Endothelial cell of umbilical vein (primary cell): ENCODE measurements around the gene TMEM139. TPM values are rescaled to one million over a fixed set of nuclear protein-coding genes. Genes with fewer than 3 reads are reported as not detected.

Experiments used
- BruUV-seq: library from RNA; stranded (reverse); fragments of 400-500 nt; replicated peaks from 2 replicates; lab custom pipeline; 2021; lab: Mats Ljungman, UMichigan
- CTCF ChIA-PET: fragments of 300-600, 350-600 bp; sonication (Branson Sonifier 250); formaldehyde crosslinking; loops from one replicate; lab custom pipeline; 2021; ENCODE audit warnings: antibody characterized with exemption, inconsistent platforms; lab: Charles Lee
- POLR2A ChIA-PET: fragments of 300-600, 350-600 bp; sonication (Branson Sonifier 250); formaldehyde crosslinking; loops from one replicate; lab custom pipeline; 2021; ENCODE audit warnings: antibody characterized with exemption, inconsistent platforms; lab: Charles Lee
- DNase-seq: peaks from one replicate; pipeline ENCODE4 v3.0.0-alpha.2; 2011; ENCODE audit warnings: low read depth, low spot score
- FAIRE-seq: peaks from 2 replicates; lab custom pipeline; 2011; peaks lifted over from hg19 to GRCh38; lab: Jason Lieb, UNC
- H2AFZ ChIP-seq: 2 replicates; pipeline ENCODE4 v1.6.0; 2012; ENCODE audit warnings: low read depth, low read length, control low read depth, inconsistent platforms
- H3K27ac ChIP-seq: 2 replicates; pipeline ENCODE4 v1.5.1; 2011; ENCODE audit warnings: low read depth, mild to moderate bottlenecking, control low read depth, low read length, moderate library complexity; ENCODE audit not compliant: insufficient read depth
- H3K27me3 ChIP-seq, 2 experiments: 2 replicates each; pipeline versions ENCODE4 v1.6.0 to v1.6.1; 2011; ENCODE audit warnings: low read length in 2 of 2, mixed read lengths in 1 of 2; ENCODE audit not compliant: control insufficient read depth in 2 of 2, insufficient read depth in 2 of 2
- H3K36me3 ChIP-seq, 2 experiments: 2 replicates in 1 of 2; 3 replicates in 1 of 2; pipeline ENCODE4 v1.5.1; 2011; ENCODE audit warnings: low read length in 2 of 2, mild to moderate bottlenecking in 1 of 2, moderate library complexity in 1 of 2; ENCODE audit not compliant: control insufficient read depth in 2 of 2, insufficient read depth in 2 of 2; ENCODE audit errors: extremely low read depth in 1 of 2
- H3K4me1 ChIP-seq: 3 replicates; pipeline ENCODE4 v1.5.1; 2011; ENCODE audit warnings: mild to moderate bottlenecking, low read length; ENCODE audit not compliant: control insufficient read depth, insufficient read depth; ENCODE audit errors: extremely low read depth
- H3K4me2 ChIP-seq: 2 replicates; pipeline ENCODE4 v1.6.1; 2011; ENCODE audit warnings: low read length, control low read depth, mixed read lengths; ENCODE audit not compliant: insufficient read depth
- H3K4me3 ChIP-seq, 3 experiments: fragments of 200-600 bp in 1 of 3; sonication (generic), shearing (Covaris generic) in 1 of 3; replicated peaks in 1 of 3; 2 replicates each; pipeline ENCODE4 v1.5.1; 2011 to 2016; ENCODE audit warnings: control low read depth in 3 of 3, low read length in 3 of 3, mild to moderate bottlenecking in 2 of 3, inconsistent platforms in 1 of 3, low read depth in 1 of 3, moderate library complexity in 1 of 3; ENCODE audit not compliant: insufficient read depth in 1 of 3
- H3K79me2 ChIP-seq: 2 replicates; pipeline ENCODE4 v1.6.0; 2012; ENCODE audit warnings: low read length, inconsistent platforms; ENCODE audit not compliant: control insufficient read depth, insufficient read depth
- H3K9ac ChIP-seq: replicated peaks from 2 replicates; pipeline ENCODE3; 2011; ENCODE audit warnings: low read length, control low read depth; ENCODE audit not compliant: insufficient read depth; ENCODE audit errors: extremely low read depth
- H3K9me1 ChIP-seq: replicated peaks from 3 replicates; pipeline ENCODE4 v1.6.0; 2011; ENCODE audit warnings: mild to moderate bottlenecking, low read length; ENCODE audit not compliant: control insufficient read depth, insufficient read depth; ENCODE audit errors: extremely low read depth
- H3K9me3 ChIP-seq: replicated peaks from 2 replicates; pipeline ENCODE4 v1.5.1; 2012; ENCODE audit warnings: low read length, inconsistent platforms; ENCODE audit not compliant: control insufficient read depth, insufficient read depth
- H4K20me1 ChIP-seq: replicated peaks from 2 replicates; pipeline ENCODE3; 2011; ENCODE audit warnings: mild to moderate bottlenecking, low read length; ENCODE audit not compliant: control insufficient read depth, insufficient read depth; ENCODE audit errors: extremely low read depth
- EZH2 ChIP-seq: IDR thresholded peaks from 2 replicates; pipeline ENCODE4 v1.6.1; 2012; ENCODE audit warnings: borderline replicate concordance, low read depth, mild to moderate bottlenecking, moderate library complexity, low read length, inconsistent platforms; ENCODE audit not compliant: severe bottlenecking
- FOS ChIP-seq: IDR thresholded peaks from 2 replicates; pipeline ENCODE4 v1.6.1; 2011; ENCODE audit warnings: mild to moderate bottlenecking, low read length, moderate library complexity, borderline replicate concordance; ENCODE audit not compliant: insufficient read depth
- GATA2 ChIP-seq: IDR thresholded peaks from 2 replicates; pipeline ENCODE4 v1.7.0; 2011; ENCODE audit warnings: low read depth, mild to moderate bottlenecking, moderate library complexity, mixed read lengths, low read length; ENCODE audit not compliant: insufficient read length, insufficient read depth
- JUN ChIP-seq: IDR thresholded peaks from 2 replicates; pipeline ENCODE4 v1.6.1; 2011; ENCODE audit warnings: borderline replicate concordance, low read depth; ENCODE audit not compliant: insufficient read length, insufficient read depth
- MYC ChIP-seq: IDR thresholded peaks from one replicate; pipeline ENCODE4 v1.6.1; 2011; ENCODE audit warnings: mild to moderate bottlenecking, low read depth, low read length
- POLR2A ChIP-seq: IDR thresholded peaks from 2 replicates; pipeline ENCODE4 v1.6.1; 2012; ENCODE audit warnings: low read depth, mild to moderate bottlenecking, control low read depth, low read length
- POLR2AphosphoS5 ChIP-seq: IDR thresholded peaks from 2 replicates; pipeline ENCODE4 v1.6.1; 2012; ENCODE audit warnings: low read depth, mild to moderate bottlenecking, control low read depth, low read length, moderate library complexity; ENCODE audit not compliant: insufficient read depth
- dilution Hi-C: fragments of 300-500 bp; cut with MboI; formaldehyde crosslinking; loops from one replicate; pipeline ENCODE4 v1.15.0; 2019; ENCODE audit warnings: low sequenced_read_pairs; ENCODE audit not compliant: extremely low pct_ligation_motif_present
- intact Hi-C: fragments of 100-400 bp; cut with micrococcal nuclease; formaldehyde crosslinking; loops from one replicate; pipeline ENCODE4 v1.10.0; 2022
- polyA plus RNA-seq, 4 experiments: library from polyadenylated mRNA; depleted of rRNA in 3 of 4; stranded (reverse) in 3 of 4; unstranded in 1 of 4; fragments of >200 nt; gene quantifications; 2 replicates each; pipeline versions ENCODE4 v1.2.1 to v1.2.3, GENCODE V29; 2011 to 2012; ENCODE audit warnings: missing spikeins in 1 of 4
- total RNA-seq: library from RNA; stranded (reverse); gene quantifications from 2 replicates; pipeline ENCODE4 v1.2.3, GENCODE V29; 2021
- TF ChIP-seq, protein P1 (sequence below): IDR thresholded peaks from 2 replicates; pipeline ENCODE4 v1.6.1; 2011; ENCODE audit not compliant: insufficient read depth, insufficient read length
- TF ChIP-seq, protein P2 (sequence below), 2 donors: IDR thresholded peaks; 1 replicate in 1 of 2; 2 replicates in 1 of 2; pipeline ENCODE4 v1.5.1; 2011; ENCODE audit warnings: low read length in 2 of 2, mild to moderate bottlenecking in 2 of 2, moderate library complexity in 2 of 2, control low read depth in 1 of 2, inconsistent platforms in 1 of 2, low read depth in 1 of 2; ENCODE audit not compliant: insufficient read depth in 1 of 2; ENCODE audit errors: extremely low read depth in 1 of 2

Gene TMEM139
- total and polyA plus RNA-seq, 2 donors (not counting 3 experiments of a cell fraction or from before 2014, with no cell fraction given) = 0.37 TPM; not detected in 1

GRCh38 chr7:143243614-143244013, 41.1 kb upstream of the TMEM139 start:
- Histone ChIP-seq H3K4me2 (no peak overlapping the region), H3K27ac (no peak overlapping the region), H3K9me3 (no peaks in the 10 kb centered on the region), H3K27me3 (peaks cover 2 to 5% of the 10 kb centered on the region in 2 experiments), H3K4me3 (no peak overlapping the region), H3K9me1 (no peaks in the 10 kb centered on the region), H3K9ac (no peak overlapping the region), H2AFZ (no peak overlapping the region), H3K36me3 (no peaks in the 10 kb centered on the region), H4K20me1 (no peaks in the 10 kb centered on the region), H3K79me2 (no peaks in the 10 kb centered on the region), H3K4me1 (peaks cover 6% of the 10 kb centered on the region)
- CTCF ChIA-PET = interaction anchor here (1.2 to 2.2 kb wide), 2 partner anchors 55 to 137 kb away, joined by 4 read pairs; no protein-coding TSS in a partner anchor
- TF ChIP-seq, protein P1, sequence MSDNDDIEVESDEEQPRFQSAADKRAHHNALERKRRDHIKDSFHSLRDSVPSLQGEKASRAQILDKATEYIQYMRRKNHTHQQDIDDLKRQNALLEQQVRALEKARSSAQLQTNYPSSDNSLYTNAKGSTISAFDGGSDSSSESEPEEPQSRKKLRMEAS = no peak
- no peak for TF ChIP-seq POLR2A
- TF ChIP-seq MYC = no peak
- TF ChIP-seq JUN = no peak
- TF ChIP-seq POLR2AphosphoS5 = no peak
- no peak for TF ChIP-seq FOS
- FAIRE-seq (no peak), DNase-seq (no peak)
- BruUV-seq = no TSS peak
- intact Hi-C loops = loop anchor here (5.0 kb wide), 3 partner anchors 44 to 264 kb away; partner anchors contain the start of gene CASP2
- dilution Hi-C loops = no loop called here
- POLR2A ChIA-PET = no interaction called here

DNA sequence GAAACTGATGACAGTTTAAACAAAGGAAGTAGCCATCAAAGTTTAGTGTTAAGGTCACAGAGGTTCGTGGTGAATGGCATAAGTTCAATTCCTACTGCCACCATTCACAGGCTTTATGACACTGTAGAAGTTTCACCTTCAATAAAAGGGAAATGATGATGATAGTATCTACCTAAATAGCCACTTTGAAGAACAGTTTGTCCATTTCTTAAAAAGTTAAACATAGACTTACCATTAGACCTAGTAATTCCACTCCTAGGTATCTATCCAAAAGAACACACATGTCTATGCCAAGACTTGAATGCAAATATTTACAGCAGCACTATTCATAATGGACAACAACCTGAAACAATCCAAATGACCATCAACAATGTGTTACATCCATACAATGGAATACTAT, 40.4 kb upstream of the TMEM139 start:
- dilution Hi-C loops = no loop called here
- no peaks in the 10 kb centered on the region for H3K9me3 ChIP-seq
- no TSS peak for BruUV-seq
- no peak overlapping the region for H3K27ac ChIP-seq
- no peaks in the 10 kb centered on the region for H3K36me3 ChIP-seq
- H3K4me2 ChIP-seq = no peak overlapping the region
- H3K9ac ChIP-seq = no peak overlapping the region
- FAIRE-seq (no peak), DNase-seq (no peak)
- CTCF ChIA-PET = interaction anchor here (1.0 to 2.2 kb wide), 4 partner anchors 19 to 60 kb away, joined by 4 to 8 read pairs (median 4); partner anchors contain the start of gene GSTK1
- no peaks in the 10 kb centered on the region for H4K20me1 ChIP-seq
- H3K4me3 ChIP-seq = no peak overlapping the region
- H3K9me1 ChIP-seq = no peaks in the 10 kb centered on the region
- no peak for TF ChIP-seq MYC
- TF ChIP-seq POLR2AphosphoS5 = no peak
- TF ChIP-seq, protein P1 = no peak
- TF ChIP-seq EZH2 = no peak
- TF ChIP-seq, protein P2, sequence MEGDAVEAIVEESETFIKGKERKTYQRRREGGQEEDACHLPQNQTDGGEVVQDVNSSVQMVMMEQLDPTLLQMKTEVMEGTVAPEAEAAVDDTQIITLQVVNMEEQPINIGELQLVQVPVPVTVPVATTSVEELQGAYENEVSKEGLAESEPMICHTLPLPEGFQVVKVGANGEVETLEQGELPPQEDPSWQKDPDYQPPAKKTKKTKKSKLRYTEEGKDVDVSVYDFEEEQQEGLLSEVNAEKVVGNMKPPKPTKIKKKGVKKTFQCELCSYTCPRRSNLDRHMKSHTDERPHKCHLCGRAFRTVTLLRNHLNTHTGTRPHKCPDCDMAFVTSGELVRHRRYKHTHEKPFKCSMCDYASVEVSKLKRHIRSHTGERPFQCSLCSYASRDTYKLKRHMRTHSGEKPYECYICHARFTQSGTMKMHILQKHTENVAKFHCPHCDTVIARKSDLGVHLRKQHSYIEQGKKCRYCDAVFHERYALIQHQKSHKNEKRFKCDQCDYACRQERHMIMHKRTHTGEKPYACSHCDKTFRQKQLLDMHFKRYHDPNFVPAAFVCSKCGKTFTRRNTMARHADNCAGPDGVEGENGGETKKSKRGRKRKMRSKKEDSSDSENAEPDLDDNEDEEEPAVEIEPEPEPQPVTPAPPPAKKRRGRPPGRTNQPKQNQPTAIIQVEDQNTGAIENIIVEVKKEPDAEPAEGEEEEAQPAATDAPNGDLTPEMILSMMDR (IDR thresholded peaks at IDR 0.05; ENCODE audit: extremely low read depth in 1 of 2, insufficient read depth in 1 of 2, low read depth in 1 of 2, low read length in 2 of 2) = no peak
- TF ChIP-seq POLR2A = no peak
- no peak for TF ChIP-seq FOS
- TF ChIP-seq JUN = no peak
- TF ChIP-seq GATA2 = no peak
- POLR2A ChIA-PET = no interaction called here
- H3K79me2 ChIP-seq = no peaks in the 10 kb centered on the region
- intact Hi-C loops = loop anchor here (5.0 kb wide), 3 partner anchors 43 to 263 kb away; partner anchors contain the start of gene CASP2
- H2AFZ ChIP-seq = no peak overlapping the region
- H3K27me3 ChIP-seq = peaks cover 2 to 5% of the 10 kb centered on the region in 2 experiments
- H3K4me1 ChIP-seq = peaks cover 6% of the 10 kb centered on the region
